HG03175 (cell line): Measurements from ENCODE around the gene TLK1.

Experiments
- ATAC-seq: cut with Tn5 transposase; IDR thresholded peaks from one replicate; pipeline ENCODE4 v1.9.1; 2021; ENCODE audit warnings: mild to moderate bottlenecking, moderate library complexity; ENCODE audit not compliant: unreplicated experiment

TLK1 gene

GRCh38 chr2:171160119-171160955 lies at the start of gene TLK1:
TSS of gene TLK1 (minus strand) at chr2:171160893. CDS start at chr2:171160428, 465 bp downstream.
- peak; percentile 51 for ATAC-seq

GRCh38 chr2:171210216-171210863 lies 49.6 kb upstream of the TLK1 start:
- no peak for ATAC-seq

- ATAC-seq, result no peak
These were observed 48.0 kb upstream of the TLK1 start for GRCh38 chr2:171208657-171209056.

- ATAC-seq, result no peak
These were observed 45.9 kb upstream of the TLK1 start for GRCh38 chr2:171206422-171207115.

- no peak for ATAC-seq
These were observed 44.9 kb upstream of the TLK1 start for GRCh38 chr2:171205551-171205950.

- no peak for ATAC-seq
These were observed 41.1 kb upstream of the TLK1 start for GRCh38 chr2:171201767-171202166.

- no peak for ATAC-seq
These were observed 40.6 kb upstream of the TLK1 start for GRCh38 chr2:171201271-171201670.

- ATAC-seq, result no peak
These were observed 39.8 kb upstream of the TLK1 start for GRCh38 chr2:171200469-171200868.

GRCh38 chr2:171191021-171191420 lies 30.3 kb upstream of the TLK1 start:
- no peak for ATAC-seq

- no peak for ATAC-seq
These were observed 27.1 kb upstream of the TLK1 start for GRCh38 chr2:171187819-171188218.

- no peak for ATAC-seq
These were observed 26.5 kb upstream of the TLK1 start for GRCh38 chr2:171187177-171187576.

- no peak for ATAC-seq
These were observed 25.2 kb upstream of the TLK1 start for GRCh38 chr2:171185941-171186340.

GRCh38 chr2:171185165-171185818 lies 24.6 kb upstream of the TLK1 start:
- no peak for ATAC-seq

GRCh38 chr2:171181064-171182049 lies 20.7 kb upstream of the TLK1 start:
- no peak for ATAC-seq

- no peak for ATAC-seq
These were observed 19.7 kb upstream of the TLK1 start for GRCh38 chr2:171180229-171180930.

- no peak for ATAC-seq
These were observed 18.3 kb upstream of the TLK1 start for GRCh38 chr2:171178993-171179392.

GRCh38 chr2:171176516-171176915 lies 15.8 kb upstream of the TLK1 start:
- no peak for ATAC-seq

- ATAC-seq, result no peak
These were observed 13.4 kb upstream of the TLK1 start for GRCh38 chr2:171174075-171174474.

- ATAC-seq, result no peak
These were observed 12.4 kb upstream of the TLK1 start for GRCh38 chr2:171173087-171173486.
